CMK (cell line): ENCODE data around the gene TBC1D22A.

ENCODE experiments used
- DNase-seq: peaks from one replicate; pipeline ENCODE4 v3.0.0-alpha.2; 2010; ENCODE audit warnings: low read depth

Gene TBC1D22A

GRCh38 chr22:46958658-46959057 is 196.2 kb downstream of the TBC1D22A start:
- no peak for DNase-seq

DNA sequence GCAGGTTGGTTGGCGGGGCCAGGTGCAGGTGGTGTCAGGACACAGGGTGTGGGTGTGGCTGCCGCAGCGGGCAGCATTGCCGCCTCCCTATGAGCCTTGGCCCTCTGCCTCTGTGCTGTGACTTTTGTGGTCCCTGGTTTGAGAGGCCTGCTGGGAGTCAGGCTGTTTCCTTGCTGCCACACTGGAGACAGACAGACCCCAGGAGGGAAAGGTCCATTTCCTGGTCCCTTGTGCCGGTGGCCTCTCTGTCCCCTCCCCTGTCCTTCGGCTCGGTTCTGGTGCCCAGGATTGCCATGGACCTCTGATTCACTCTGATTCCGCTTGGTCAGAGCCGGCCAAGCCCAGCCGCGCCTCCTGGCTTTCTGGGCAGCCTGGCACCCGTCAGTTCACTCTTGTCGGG is 196.9 kb downstream of the TBC1D22A start:
- no peak for DNase-seq

GRCh38 chr22:46961591-46962295 is 199.3 kb downstream of the TBC1D22A start:
- no peak for DNase-seq

DNA sequence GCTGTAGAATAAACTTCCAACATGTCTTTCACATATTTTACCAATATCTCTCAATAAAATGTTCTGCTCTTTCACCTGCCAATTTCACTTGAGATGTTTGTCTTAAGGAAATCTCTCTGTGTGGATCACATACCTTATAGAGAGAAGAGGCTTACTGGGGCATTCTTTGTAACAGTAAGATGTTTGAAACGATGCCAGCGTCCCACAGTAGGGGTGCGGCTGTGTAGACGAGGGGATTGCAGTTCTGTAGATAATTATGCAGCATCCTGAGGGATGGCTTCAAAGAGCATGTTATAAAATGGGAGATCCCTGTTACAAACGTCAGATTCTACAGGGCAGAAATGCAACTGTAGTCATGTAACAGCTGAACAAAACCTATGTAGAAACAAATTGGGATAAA is 200.0 kb downstream of the TBC1D22A start:
- no peak for DNase-seq

DNA sequence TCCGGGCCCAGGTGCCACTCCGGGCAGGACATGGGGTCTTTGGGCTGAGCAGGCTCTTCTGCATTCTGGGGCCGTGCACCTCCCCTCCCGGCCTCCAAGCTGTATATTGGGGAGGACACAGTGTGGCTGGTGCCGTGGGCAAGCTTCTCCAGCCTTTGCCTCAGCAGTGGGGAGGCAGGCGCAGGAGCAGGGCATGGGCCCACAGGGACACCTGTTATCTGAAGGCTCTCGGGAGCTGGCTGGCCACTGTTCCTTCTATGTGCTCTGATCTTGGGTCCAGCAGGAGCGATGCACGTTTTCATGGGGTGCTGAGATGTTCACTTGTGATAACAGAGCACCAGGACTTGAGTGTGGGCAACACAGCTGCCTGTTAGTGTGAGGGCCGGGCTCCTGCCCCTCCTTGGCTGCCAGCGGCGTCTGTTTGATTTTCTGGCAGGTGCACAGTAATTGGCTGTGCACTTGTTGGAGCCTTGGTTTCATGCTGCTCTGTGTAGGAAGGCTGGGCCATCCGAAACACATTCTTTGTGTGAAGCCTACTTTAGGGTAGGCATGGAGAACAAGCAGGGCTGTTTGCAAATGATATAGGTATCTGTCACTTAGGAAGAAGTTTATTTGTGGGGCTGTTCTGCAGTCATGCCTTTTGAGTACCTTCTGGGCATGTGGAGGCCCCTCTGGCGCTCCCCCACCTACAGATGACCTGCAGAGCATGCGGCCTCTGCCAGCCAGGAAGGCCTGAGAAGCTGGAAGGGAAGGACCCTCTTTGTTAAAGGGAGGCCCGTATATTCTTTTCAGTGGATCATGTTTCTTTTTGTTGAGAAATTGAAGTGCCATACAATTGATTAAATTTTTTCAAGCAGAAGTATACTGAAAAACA is 201.5 kb downstream of the TBC1D22A start:
- DNase-seq, result no peak

GRCh38 chr22:46964773-46965550 is 202.5 kb downstream of the TBC1D22A start:
- no peak for DNase-seq

GRCh38 chr22:46965555-46966494 is 203.4 kb downstream of the TBC1D22A start:
- no peak for DNase-seq

DNA sequence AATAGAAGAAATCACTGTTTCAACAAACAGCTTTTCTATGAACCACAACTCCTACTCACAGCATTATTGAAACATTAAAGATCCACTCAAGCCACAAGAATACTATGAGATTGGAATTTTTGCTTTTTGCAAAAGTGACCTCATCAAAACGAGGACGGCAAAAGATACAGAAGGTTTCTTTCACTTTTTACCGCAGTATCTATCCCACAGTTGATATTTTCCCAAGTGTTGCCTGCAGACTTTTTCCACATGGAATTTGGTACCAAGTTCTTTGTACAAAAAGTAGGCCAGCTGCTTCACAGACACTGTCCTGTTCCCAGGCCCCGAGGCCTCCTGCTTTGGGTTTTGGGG is 204.0 kb downstream of the TBC1D22A start:
- no peak for DNase-seq

GRCh38 chr22:46966846-46967245 is 204.4 kb downstream of the TBC1D22A start:
- no peak for DNase-seq

DNA sequence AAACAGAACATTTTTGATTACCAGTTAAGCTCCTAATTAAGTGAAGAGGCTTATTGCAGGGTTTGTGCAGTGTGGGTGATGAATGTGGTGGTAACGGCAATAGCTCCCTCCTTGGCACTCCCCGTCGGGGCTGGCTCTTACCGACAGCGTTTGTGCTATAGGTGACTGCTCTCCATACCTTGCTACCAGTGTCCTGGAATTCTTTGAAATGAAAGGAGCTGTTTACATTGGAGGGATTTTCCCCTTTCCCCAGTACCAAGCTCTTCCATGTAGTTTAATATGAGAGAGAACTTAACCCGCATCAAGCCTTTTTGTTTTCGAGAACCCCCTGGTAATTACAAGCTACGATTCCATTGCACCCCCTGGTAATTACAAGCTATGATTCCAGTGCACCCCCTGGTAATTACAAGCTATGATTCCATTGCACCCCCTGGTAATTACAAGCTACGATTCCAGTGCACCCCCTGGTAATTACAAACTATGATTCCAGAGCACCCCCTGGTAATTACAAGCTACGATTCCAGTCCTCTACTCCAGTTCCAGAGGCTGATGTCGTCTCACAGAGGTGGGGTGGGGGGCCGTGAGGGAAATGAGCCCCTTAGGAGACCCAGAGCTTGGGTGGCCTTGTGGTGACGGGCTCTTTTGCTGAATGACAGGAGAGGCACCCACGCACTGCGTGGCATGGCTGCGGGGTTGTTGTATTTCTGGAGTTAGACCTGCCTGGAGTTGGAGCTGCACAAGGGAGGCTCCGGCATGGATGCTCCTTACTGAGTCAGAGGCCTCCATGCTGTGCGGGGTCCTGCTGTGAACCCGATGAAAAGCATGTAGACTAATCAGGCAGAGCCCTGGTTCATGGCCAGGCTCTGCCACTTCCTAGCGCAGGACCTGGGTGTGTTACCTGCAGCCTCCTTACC is 205.3 kb downstream of the TBC1D22A start:
- no peak for DNase-seq

GRCh38 chr22:46968359-46968740 is 205.9 kb downstream of the TBC1D22A start:
- DNase-seq, result no peak

DNA sequence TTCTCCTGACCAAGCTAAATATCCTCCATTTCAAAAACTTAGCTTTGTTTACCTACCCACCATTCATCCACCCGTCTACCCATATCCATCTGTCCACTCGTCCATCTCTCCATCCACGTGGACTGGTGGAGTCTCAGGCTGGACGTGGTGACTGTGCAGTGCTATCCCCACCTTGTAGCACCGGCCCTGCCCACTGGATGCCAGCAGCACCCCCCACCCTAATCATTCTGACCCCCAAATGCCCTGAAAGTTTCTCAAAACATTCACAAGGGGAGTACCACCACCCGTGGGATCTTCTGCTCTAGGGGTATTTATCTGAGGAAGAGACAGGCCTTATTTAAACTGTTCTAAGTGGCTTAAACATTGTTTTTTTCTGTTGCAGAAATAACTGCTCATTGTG is 206.4 kb downstream of the TBC1D22A start:
- no peak for DNase-seq

- DNase-seq, result no peak
Measured at GRCh38 chr22:46969491-46969890, 207.0 kb downstream of the TBC1D22A start.

DNA sequence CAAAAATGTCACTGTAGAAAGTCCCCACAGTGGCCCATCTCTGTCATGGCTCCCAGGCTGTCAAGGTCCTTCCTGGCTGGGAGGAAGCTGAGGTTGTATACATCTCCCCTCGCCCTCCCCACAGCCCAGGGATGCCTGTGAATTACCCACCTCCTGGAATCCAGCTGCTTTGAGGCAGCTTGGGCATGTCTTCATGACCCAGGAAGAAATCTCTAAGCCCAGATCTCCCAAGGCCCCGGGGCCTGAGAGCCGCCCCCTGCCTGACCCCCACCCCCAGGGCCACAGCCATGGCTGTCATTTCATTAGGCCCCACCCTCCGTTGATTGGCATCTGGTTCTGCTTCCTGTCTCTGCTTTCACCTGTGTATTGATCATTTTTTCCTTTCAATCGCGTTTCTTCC is 207.5 kb downstream of the TBC1D22A start:
- no peak for DNase-seq

GRCh38 chr22:46970411-46971098 is 208.1 kb downstream of the TBC1D22A start:
- no peak for DNase-seq

DNA sequence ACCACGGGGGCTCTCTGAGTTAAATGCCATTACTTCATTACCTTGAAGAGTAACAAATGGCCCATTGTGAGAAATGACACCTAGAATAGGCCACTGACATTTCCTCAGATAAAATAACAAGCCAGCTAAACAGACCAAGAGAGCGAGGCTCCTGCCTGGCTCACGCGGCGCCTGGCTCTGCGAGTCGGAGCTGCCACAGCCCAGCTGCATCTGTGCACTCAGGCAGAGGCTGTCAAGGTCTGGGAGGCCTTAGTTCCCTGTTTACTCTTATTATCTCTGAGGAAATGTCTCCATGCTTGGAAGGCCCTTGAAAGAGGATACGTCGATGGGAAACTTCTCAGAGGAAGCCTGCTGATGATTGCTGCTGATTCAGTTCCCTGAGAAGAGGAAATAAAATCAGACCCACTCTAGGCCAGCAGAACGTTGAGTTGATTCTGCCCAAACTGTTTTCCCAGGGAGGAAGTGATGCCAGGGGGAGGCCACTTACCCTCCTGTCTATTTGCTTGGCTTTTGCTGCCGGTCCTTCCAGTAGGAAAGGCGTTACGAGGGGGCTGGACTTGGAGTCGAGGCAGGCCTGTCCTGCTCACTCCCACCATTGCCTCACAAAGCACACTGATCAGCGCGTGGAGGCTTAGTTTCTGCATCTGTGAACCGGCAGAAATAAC is 208.8 kb downstream of the TBC1D22A start:
- no peak for DNase-seq

DNA sequence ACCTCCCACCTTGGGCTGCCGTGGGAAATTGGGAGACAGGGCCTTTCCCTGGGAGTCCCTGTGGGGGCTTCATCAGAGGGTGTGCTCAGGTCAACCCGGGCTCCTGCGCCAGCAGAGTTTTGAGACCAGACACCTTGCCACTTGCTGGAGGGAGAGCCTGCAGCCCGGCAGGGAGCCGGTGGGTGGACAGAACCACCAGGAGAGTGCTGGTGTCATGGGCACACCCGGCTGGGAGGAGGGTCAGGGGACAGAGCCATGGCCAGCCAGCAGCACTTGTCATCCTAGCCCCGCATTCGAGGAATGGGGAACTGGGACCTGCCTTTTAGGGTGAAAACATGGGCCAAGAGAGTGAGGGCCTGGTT is 209.3 kb downstream of the TBC1D22A start:
- DNase-seq, result no peak

- no peak for DNase-seq
Measured at GRCh38 chr22:46972256-46972655, 209.8 kb downstream of the TBC1D22A start.
